WERI-Rb-1 (cell line): Measurements from ENCODE around the gene FGF14.

Experiments used
- DNase-seq: peaks from one replicate; pipeline ENCODE4 v3.0.0-alpha.2; 2020
- H3K27ac ChIP-seq: fragments of 250-450 bp; sonication (Bioruptor Pico); 2 replicates; pipeline ENCODE4 v1.5.1; 2020; ENCODE audit warnings: mild to moderate bottlenecking, moderate library complexity
- H3K27me3 ChIP-seq: fragments of 250-450 bp; sonication (Bioruptor Pico); 2 replicates; pipeline ENCODE4 v1.5.1; 2021; ENCODE audit warnings: mild to moderate bottlenecking, low read depth, moderate library complexity; ENCODE audit not compliant: insufficient read depth, severe bottlenecking
- H3K36me3 ChIP-seq: fragments of 250-450 bp; sonication (Bioruptor Pico); 2 replicates; pipeline ENCODE4 v1.5.1; 2020; ENCODE audit warnings: mild to moderate bottlenecking, moderate library complexity
- H3K4me3 ChIP-seq: 2 replicates; pipeline ENCODE4 v1.5.1; 2011; ENCODE audit warnings: low read depth, mild to moderate bottlenecking, control low read depth, low read length
- H3K9me3 ChIP-seq: fragments of 250-450 bp; sonication (Bioruptor Pico); 2 replicates; pipeline ENCODE4 v1.5.1; 2021; ENCODE audit warnings: mild to moderate bottlenecking, moderate library complexity; ENCODE audit not compliant: severe bottlenecking
- CTCF ChIP-seq: IDR thresholded peaks from 2 replicates; pipeline ENCODE4 v1.5.1; 2011; ENCODE audit warnings: low read depth, mild to moderate bottlenecking, control low read depth, inconsistent platforms, low read length

FGF14 gene

GRCh38 chr13:102039264-102039663 is 362.6 kb downstream of the FGF14 start:
- no peak for DNase-seq
- peaks cover 2% of the 10 kb centered on the region for H3K27me3 ChIP-seq
- H3K4me3 ChIP-seq: no peak overlapping the region
- no peaks in the 10 kb centered on the region for H3K36me3 ChIP-seq
- TF ChIP-seq CTCF: no peak
- H3K9me3 ChIP-seq: no peaks in the 10 kb centered on the region
- H3K27ac ChIP-seq: no peak overlapping the region

- no peak for DNase-seq
- no peak overlapping the region for H3K27ac ChIP-seq
Observed at GRCh38 chr13:102038787-102039186, 363.1 kb downstream of the FGF14 start.

GRCh38 chr13:102035969-102036368 is 365.9 kb downstream of the FGF14 start:
- Histone ChIP-seq H3K9me3 (no peaks in the 10 kb centered on the region), H3K27me3 (peaks cover 6% of the 10 kb centered on the region), H3K27ac (no peak overlapping the region), H3K4me3 (no peak overlapping the region), H3K36me3 (no peaks in the 10 kb centered on the region)
- no peak for DNase-seq
- no peak for TF ChIP-seq CTCF

More at GRCh38 chr13:102038787-102039186, 363.1 kb downstream of the FGF14 start:
- TF ChIP-seq CTCF: no peak
- H3K4me3 ChIP-seq: no peak overlapping the region
- no peaks in the 10 kb centered on the region for H3K36me3 ChIP-seq
- no peaks in the 10 kb centered on the region for H3K9me3 ChIP-seq
- H3K27me3 ChIP-seq: peaks cover 6% of the 10 kb centered on the region

GRCh38 chr13:102033857-102034331 is 368.0 kb downstream of the FGF14 start:
- no peak for TF ChIP-seq CTCF
- no peak for DNase-seq
- Histone ChIP-seq H3K27me3 (peaks cover 6% of the 10 kb centered on the region), H3K27ac (no peak overlapping the region), H3K4me3 (no peak overlapping the region), H3K9me3 (no peaks in the 10 kb centered on the region), H3K36me3 (no peaks in the 10 kb centered on the region)

- TF ChIP-seq CTCF: no peak
- no peak overlapping the region for H3K4me3 ChIP-seq
- H3K9me3 ChIP-seq: no peaks in the 10 kb centered on the region
- H3K27ac ChIP-seq: no peak overlapping the region
- H3K36me3 ChIP-seq: no peaks in the 10 kb centered on the region
- peaks cover 6% of the 10 kb centered on the region for H3K27me3 ChIP-seq
- DNase-seq: peak; percentile 77
Observed at GRCh38 chr13:102033386-102033785, 368.5 kb downstream of the FGF14 start.

GRCh38 chr13:102028868-102029267 is 373.0 kb downstream of the FGF14 start:
- H3K4me3 ChIP-seq: no peak overlapping the region
- H3K9me3 ChIP-seq: no peaks in the 10 kb centered on the region
- H3K27ac ChIP-seq: no peak overlapping the region
- no peaks in the 10 kb centered on the region for H3K36me3 ChIP-seq
- no peaks in the 10 kb centered on the region for H3K27me3 ChIP-seq
- no peak for TF ChIP-seq CTCF
- no peak for DNase-seq
